SK-N-SH (cell line): ENCODE data around the gene MYLK. TPM values are rescaled to one million over a fixed set of nuclear protein-coding genes. Genes with fewer than 3 reads are reported as not detected.

Experiments used
- CTCF ChIA-PET: fragments of 300-600, 350-600 bp; formaldehyde crosslinking; extraction: SDS; loops from one replicate; lab custom pipeline; 2021; lab: Yijun Ruan, JAX
- POLR2A ChIA-PET: fragments of 350-600 bp; sonication (Branson Sonifier 250); formaldehyde crosslinking; extraction: SDS; loops from one replicate; lab custom pipeline; 2020; ENCODE audit warnings: antibody characterized with exemption, inconsistent platforms; lab: Yijun Ruan, JAX
- DNase-seq: peaks from one replicate; pipeline ENCODE4 v3.0.0; 2012
- H2AFZ ChIP-seq: fragments of 200-600 bp; sonication (generic); 2 replicates; pipeline ENCODE4 v1.8.1; 2016; ENCODE audit warnings: antibody characterized with exemption, mild to moderate bottlenecking, low read depth
- H3F3A ChIP-seq: fragments of 200-600 bp; sonication (generic); replicated peaks from 2 replicates; pipeline ENCODE3; 2016; ENCODE audit warnings: antibody characterized with exemption, mild to moderate bottlenecking; ENCODE audit not compliant: insufficient read depth
- H3K27ac ChIP-seq, 2 experiments: fragments of 200-500 bp in 1 of 2; fragments of 200-600 bp in 1 of 2; sonication (Bioruptor generic) in 1 of 2; sonication (generic), shearing (Covaris generic) in 1 of 2; 2 replicates each; pipeline versions ENCODE4 v1.5.1 to v1.6.1; 2014 to 2016; ENCODE audit warnings: low read depth in 2 of 2, inconsistent platforms in 1 of 2, low read length in 1 of 2, mild to moderate bottlenecking in 1 of 2, mixed read lengths in 1 of 2
- H3K27me3 ChIP-seq: fragments of 200-600 bp; sonication (generic), shearing (Covaris generic); 2 replicates; pipeline ENCODE4 v1.6.1; 2016; ENCODE audit warnings: mixed run types; ENCODE audit not compliant: insufficient read depth
- H3K36me3 ChIP-seq, 2 experiments: fragments of 200-500 bp in 1 of 2; fragments of 200-600 bp in 1 of 2; sonication (Bioruptor generic) in 1 of 2; sonication (generic) in 1 of 2; replicated peaks in 1 of 2; 2 replicates each; pipeline versions ENCODE3 to v1.5.1; 2014 to 2016; ENCODE audit warnings: low read length in 1 of 2, mild to moderate bottlenecking in 1 of 2; ENCODE audit not compliant: insufficient read depth in 2 of 2, control insufficient read depth in 1 of 2
- H3K4me1 ChIP-seq, 2 experiments: fragments of 200-500 bp in 1 of 2; fragments of 200-600 bp in 1 of 2; sonication (Bioruptor generic) in 1 of 2; sonication (generic), shearing (Covaris generic) in 1 of 2; 2 replicates each; pipeline versions ENCODE4 v1.5.1 to v1.6.1; 2014 to 2016; ENCODE audit warnings: low read depth in 1 of 2, low read length in 1 of 2, mixed run types in 1 of 2; ENCODE audit not compliant: insufficient read depth in 2 of 2, control insufficient read depth in 1 of 2
- H3K4me2 ChIP-seq: fragments of 200-600 bp; sonication (generic), shearing (Covaris generic); 2 replicates; pipeline ENCODE4 v1.6.1; 2017; ENCODE audit warnings: mixed run types
- H3K4me3 ChIP-seq, 2 experiments: fragments of 200-500 bp in 1 of 2; fragments of 200-600 bp in 1 of 2; sonication (Bioruptor generic) in 1 of 2; sonication (generic), shearing (Covaris generic) in 1 of 2; 2 replicates each; pipeline versions ENCODE4 v1.5.1 to v1.8.1; 2014 to 2016; ENCODE audit warnings: low read depth in 2 of 2, inconsistent platforms in 1 of 2, low read length in 1 of 2, mild to moderate bottlenecking in 1 of 2, mixed read lengths in 1 of 2, moderate library complexity in 1 of 2
- H3K79me2 ChIP-seq: fragments of 200-600 bp; sonication (generic); 2 replicates; pipeline ENCODE4 v1.8.1; 2017; ENCODE audit warnings: mild to moderate bottlenecking; ENCODE audit not compliant: insufficient read depth
- H3K9ac ChIP-seq: fragments of 200-600 bp; sonication (generic); 2 replicates; pipeline ENCODE4 v1.6.1; 2017; ENCODE audit warnings: mixed run types
- H3K9me2 ChIP-seq: fragments of 200-600 bp; sonication (generic); 2 replicates; pipeline ENCODE4 v1.6.1; 2017; ENCODE audit warnings: mixed run types
- H3K9me3 ChIP-seq: fragments of 200-600 bp; sonication (generic); 2 replicates; pipeline ENCODE4 v1.6.1; 2017; ENCODE audit warnings: mixed run types, mild to moderate bottlenecking, moderate library complexity
- H4K20me1 ChIP-seq: fragments of 200-600 bp; sonication (generic); 2 replicates; pipeline ENCODE4 v1.6.1; 2017; ENCODE audit warnings: mild to moderate bottlenecking, mixed run types; ENCODE audit not compliant: insufficient read depth
- ELF1 ChIP-seq: IDR thresholded peaks from 2 replicates; pipeline ENCODE4 v1.4.0; 2012
- EP300 ChIP-seq, 2 experiments: IDR thresholded peaks; 2 replicates each; pipeline versions ENCODE4 v1.4.0 to v1.6.1; 2012; ENCODE audit warnings: borderline replicate concordance in 1 of 2, low read depth in 1 of 2, low read length in 1 of 2
- FOSL2 ChIP-seq: IDR thresholded peaks from 2 replicates; pipeline ENCODE4 v1.4.0; 2012; ENCODE audit warnings: low read depth, mild to moderate bottlenecking, moderate library complexity, borderline replicate concordance
- FOXJ3 ChIP-seq: sonication (generic); formaldehyde crosslinking; IDR thresholded peaks from 2 replicates; pipeline ENCODE4 v1.5.1; 2020; ENCODE audit warnings: mild to moderate bottlenecking, missing genetic modification reagents
- FOXM1 ChIP-seq: IDR thresholded peaks from 2 replicates; pipeline ENCODE4 v1.4.0; 2012; ENCODE audit warnings: low read depth, mild to moderate bottlenecking
- GATA2 ChIP-seq: sonication (generic); formaldehyde crosslinking; IDR thresholded peaks from 2 replicates; pipeline ENCODE4 v1.5.0; 2020; ENCODE audit warnings: mild to moderate bottlenecking, missing genetic modification reagents
- JUND ChIP-seq: IDR thresholded peaks from 2 replicates; pipeline ENCODE4 v1.4.0; 2012
- MEF2A ChIP-seq: IDR thresholded peaks from 2 replicates; pipeline ENCODE4 v1.4.0; 2012; ENCODE audit warnings: low read depth, borderline replicate concordance
- NFIC ChIP-seq: IDR thresholded peaks from 2 replicates; pipeline ENCODE4 v1.4.0; 2012; ENCODE audit warnings: borderline replicate concordance
- POLR2AphosphoS5 ChIP-seq: IDR thresholded peaks from 2 replicates; pipeline ENCODE4 v1.6.1; 2012; ENCODE audit warnings: low read depth, low read length
- RAD21 ChIP-seq: IDR thresholded peaks from 2 replicates; pipeline ENCODE4 v1.6.1; 2012; ENCODE audit warnings: mild to moderate bottlenecking, low read length
- RXRA ChIP-seq: IDR thresholded peaks from 2 replicates; pipeline ENCODE4 v1.4.0; 2012; ENCODE audit warnings: low read depth, mild to moderate bottlenecking, borderline replicate concordance
- SMC3 ChIP-seq: IDR thresholded peaks from 2 replicates; pipeline ENCODE4 v1.6.1; 2012; ENCODE audit warnings: low read depth, low read length, improper control_type of control experiment
- TCF12 ChIP-seq: IDR thresholded peaks from 2 replicates; pipeline ENCODE4 v1.4.0; 2012
- TEAD4 ChIP-seq: IDR thresholded peaks from 2 replicates; pipeline ENCODE4 v1.4.0; 2012; ENCODE audit warnings: mild to moderate bottlenecking, borderline replicate concordance; ENCODE audit not compliant: insufficient read depth
- YY1 ChIP-seq: IDR thresholded peaks from 2 replicates; pipeline ENCODE4 v1.4.0; 2012; ENCODE audit warnings: low read depth, mild to moderate bottlenecking
- WGBS: methylation state at CpG from one replicate; pipeline ENCODE4 v1.1.6; 2017; ENCODE audit warnings: low lambda C conversion rate; 5-methylcytosine and 5-hydroxymethylcytosine counted together
- polyA plus RNA-seq, 3 experiments: library from polyadenylated mRNA; depleted of rRNA; stranded (reverse); fragments of >200 nt; gene quantifications; 2 replicates each; pipeline ENCODE4 v1.2.3, GENCODE V29; 2012
- TF ChIP-seq, protein P1 (sequence below): IDR thresholded peaks from 2 replicates; pipeline ENCODE4; 2012
- TF ChIP-seq, protein P2 (sequence below): IDR thresholded peaks from 2 replicates; pipeline ENCODE4 v1.4.0; 2012; ENCODE audit warnings: low read depth, borderline replicate concordance
- TF ChIP-seq, protein P3 (sequence below): IDR thresholded peaks from 2 replicates; pipeline ENCODE4 v1.4.0; 2012; ENCODE audit warnings: low read depth
- TF ChIP-seq, protein P4 (sequence below): fragments of 200-600 bp; sonication (generic); IDR thresholded peaks from 2 replicates; pipeline ENCODE4 v1.6.1; 2017; ENCODE audit warnings: antibody characterized with exemption, mild to moderate bottlenecking, moderate library complexity

Gene MYLK
- polyA plus RNA-seq, 1 of the 3 experiments (the other 2 are of a cell fraction) = 272 TPM

DNA sequence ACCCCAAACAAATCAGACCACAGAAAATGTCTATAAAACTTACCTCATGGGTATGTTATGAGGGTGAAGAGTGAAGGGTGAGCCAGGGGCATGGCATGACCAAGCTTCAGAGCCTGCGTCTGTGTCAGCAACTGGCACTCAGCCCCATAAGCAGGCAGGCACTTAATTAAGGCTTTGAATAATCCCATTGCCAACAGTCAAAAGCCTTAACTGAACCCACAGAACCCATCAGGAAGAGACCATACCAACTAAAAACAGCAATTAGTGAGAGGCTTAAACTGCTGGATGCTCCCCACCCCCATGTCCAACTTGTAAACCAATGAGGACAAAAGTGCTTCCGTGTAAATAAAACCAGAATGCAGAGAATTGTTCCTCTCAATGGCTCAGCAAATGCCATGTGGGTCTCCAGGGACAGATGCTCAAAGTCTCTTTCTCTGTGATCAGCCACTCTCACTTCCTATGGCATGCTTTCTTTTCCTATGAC is 126.0 kb downstream of the MYLK start:
- no peak overlapping the region for H2AFZ ChIP-seq
- H3K4me3 ChIP-seq = no peak overlapping the region
- H3K27ac ChIP-seq = peak overlapping the region; percentile 45 to 74
- no peaks in the 10 kb centered on the region for H3K9me3 ChIP-seq
- peaks cover 60% of the 10 kb centered on the region for H3K79me2 ChIP-seq
- CTCF ChIA-PET = interaction anchor here (0.6 to 1.8 kb wide), 5 partner anchors 9 to 106 kb away, joined by 3 to 6 read pairs (median 5); no protein-coding TSS in a partner anchor
- H3K36me3 ChIP-seq = peaks cover 6 to 24% of the 10 kb centered on the region in 2 experiments
- no peaks in the 10 kb centered on the region for H3K9me2 ChIP-seq
- H3K4me2 ChIP-seq = 0 out of 2 replicates have a peak overlapping the region, but pooled peaks have one; percentile 5
- peak; percentile 91 for TF ChIP-seq NFIC
- peak; percentile 86; the same call in 1 of the 2 replicates for TF ChIP-seq FOXM1
- no peak for TF ChIP-seq FOXJ3 (CRISPR knock-in tag)
- TF ChIP-seq EP300 (IDR thresholded peaks at IDR 0.05; ENCODE audit: borderline replicate concordance in 1 of 2, low read depth in 1 of 2, low read length in 1 of 2) = peak in 1 of 2 experiments; percentile 91; a peak in 2 of 4 replicates
- peak; percentile 77; the same call in 1 of the 2 replicates for TF ChIP-seq TEAD4
- TF ChIP-seq, protein P1, sequence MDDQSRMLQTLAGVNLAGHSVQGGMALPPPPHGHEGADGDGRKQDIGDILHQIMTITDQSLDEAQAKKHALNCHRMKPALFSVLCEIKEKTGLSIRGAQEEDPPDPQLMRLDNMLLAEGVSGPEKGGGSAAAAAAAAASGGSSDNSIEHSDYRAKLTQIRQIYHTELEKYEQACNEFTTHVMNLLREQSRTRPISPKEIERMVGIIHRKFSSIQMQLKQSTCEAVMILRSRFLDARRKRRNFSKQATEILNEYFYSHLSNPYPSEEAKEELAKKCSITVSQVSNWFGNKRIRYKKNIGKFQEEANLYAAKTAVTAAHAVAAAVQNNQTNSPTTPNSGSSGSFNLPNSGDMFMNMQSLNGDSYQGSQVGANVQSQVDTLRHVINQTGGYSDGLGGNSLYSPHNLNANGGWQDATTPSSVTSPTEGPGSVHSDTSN = peak; percentile 76
- no peak for TF ChIP-seq ELF1
- TF ChIP-seq FOSL2 = peak; percentile 45; the same call in 1 of the 2 replicates
- TF ChIP-seq, protein P2, sequence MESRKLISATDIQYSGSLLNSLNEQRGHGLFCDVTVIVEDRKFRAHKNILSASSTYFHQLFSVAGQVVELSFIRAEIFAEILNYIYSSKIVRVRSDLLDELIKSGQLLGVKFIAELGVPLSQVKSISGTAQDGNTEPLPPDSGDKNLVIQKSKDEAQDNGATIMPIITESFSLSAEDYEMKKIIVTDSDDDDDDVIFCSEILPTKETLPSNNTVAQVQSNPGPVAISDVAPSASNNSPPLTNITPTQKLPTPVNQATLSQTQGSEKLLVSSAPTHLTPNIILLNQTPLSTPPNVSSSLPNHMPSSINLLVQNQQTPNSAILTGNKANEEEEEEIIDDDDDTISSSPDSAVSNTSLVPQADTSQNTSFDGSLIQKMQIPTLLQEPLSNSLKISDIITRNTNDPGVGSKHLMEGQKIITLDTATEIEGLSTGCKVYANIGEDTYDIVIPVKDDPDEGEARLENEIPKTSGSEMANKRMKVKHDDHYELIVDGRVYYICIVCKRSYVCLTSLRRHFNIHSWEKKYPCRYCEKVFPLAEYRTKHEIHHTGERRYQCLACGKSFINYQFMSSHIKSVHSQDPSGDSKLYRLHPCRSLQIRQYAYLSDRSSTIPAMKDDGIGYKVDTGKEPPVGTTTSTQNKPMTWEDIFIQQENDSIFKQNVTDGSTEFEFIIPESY = no peak
- TF ChIP-seq JUND = peak; percentile 71
- no peak for TF ChIP-seq GATA2 (CRISPR knock-in tag)
- TF ChIP-seq RAD21 = no peak
- no peak for TF ChIP-seq YY1
- TF ChIP-seq, protein P3, sequence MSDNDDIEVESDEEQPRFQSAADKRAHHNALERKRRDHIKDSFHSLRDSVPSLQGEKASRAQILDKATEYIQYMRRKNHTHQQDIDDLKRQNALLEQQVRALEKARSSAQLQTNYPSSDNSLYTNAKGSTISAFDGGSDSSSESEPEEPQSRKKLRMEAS = peak; percentile 37; the same call in 1 of the 2 replicates
- no peak for TF ChIP-seq SMC3
- TF ChIP-seq MEF2A = peak; percentile 30; the same call in 1 of the 2 replicates
- peak; percentile 87 for TF ChIP-seq RXRA
- peak; percentile 70; the same call in 1 of the 2 replicates for TF ChIP-seq POLR2AphosphoS5
- TF ChIP-seq, protein P4, sequence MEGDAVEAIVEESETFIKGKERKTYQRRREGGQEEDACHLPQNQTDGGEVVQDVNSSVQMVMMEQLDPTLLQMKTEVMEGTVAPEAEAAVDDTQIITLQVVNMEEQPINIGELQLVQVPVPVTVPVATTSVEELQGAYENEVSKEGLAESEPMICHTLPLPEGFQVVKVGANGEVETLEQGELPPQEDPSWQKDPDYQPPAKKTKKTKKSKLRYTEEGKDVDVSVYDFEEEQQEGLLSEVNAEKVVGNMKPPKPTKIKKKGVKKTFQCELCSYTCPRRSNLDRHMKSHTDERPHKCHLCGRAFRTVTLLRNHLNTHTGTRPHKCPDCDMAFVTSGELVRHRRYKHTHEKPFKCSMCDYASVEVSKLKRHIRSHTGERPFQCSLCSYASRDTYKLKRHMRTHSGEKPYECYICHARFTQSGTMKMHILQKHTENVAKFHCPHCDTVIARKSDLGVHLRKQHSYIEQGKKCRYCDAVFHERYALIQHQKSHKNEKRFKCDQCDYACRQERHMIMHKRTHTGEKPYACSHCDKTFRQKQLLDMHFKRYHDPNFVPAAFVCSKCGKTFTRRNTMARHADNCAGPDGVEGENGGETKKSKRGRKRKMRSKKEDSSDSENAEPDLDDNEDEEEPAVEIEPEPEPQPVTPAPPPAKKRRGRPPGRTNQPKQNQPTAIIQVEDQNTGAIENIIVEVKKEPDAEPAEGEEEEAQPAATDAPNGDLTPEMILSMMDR = no peak
- TF ChIP-seq TCF12 = peak; percentile 83
- 30% methylated on average over 2 of the region's 2 CpGs for WGBS
- H3F3A ChIP-seq = peaks cover 39% of the 10 kb centered on the region
- H3K4me1 ChIP-seq = peaks cover 34 to 57% of the 10 kb centered on the region in 2 experiments
- no peaks in the 10 kb centered on the region for H4K20me1 ChIP-seq
- POLR2A ChIA-PET = no interaction called here
- DNase-seq = no peak
- H3K27me3 ChIP-seq = no peaks in the 10 kb centered on the region
- no peak overlapping the region for H3K9ac ChIP-seq
